Measurements from ENCODE around the gene SORCS3. TPM values are rescaled to one million over a fixed set of nuclear protein-coding genes. Genes with fewer than 3 reads are reported as not detected.

Gene SORCS3
- polyA plus RNA-seq, 3 donors, result not detected

DNA sequence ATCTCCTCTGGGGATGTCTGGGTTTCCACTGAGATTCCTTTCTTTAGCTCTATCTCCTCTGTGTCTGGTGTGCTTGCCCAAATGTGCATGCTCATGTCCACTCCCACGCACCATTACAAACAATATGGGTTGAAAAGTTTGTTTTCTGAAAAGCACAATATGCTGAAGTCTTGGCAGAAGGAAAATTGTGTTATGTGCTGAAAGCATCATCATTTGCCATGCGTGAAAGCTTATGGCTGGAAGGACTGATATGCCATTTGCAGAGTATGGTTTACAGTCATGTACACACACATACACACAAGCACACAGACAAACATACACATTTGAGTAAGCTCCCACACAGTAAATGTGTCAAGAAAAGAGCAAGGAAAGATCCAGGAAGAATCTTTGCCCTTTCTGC, 231.6 kb downstream of the SORCS3 start:
- Histone ChIP-seq H2AFZ (ENCODE audit: insufficient read depth, low read depth, low read length, poor library complexity, severe bottlenecking) (no peak overlapping the region), H3K4me3 (replicated peaks in 1 of 3; ENCODE audit: low read depth in 2 of 3, low read length in 3 of 3) (no peak overlapping the region), H3K36me3 (replicated peaks in 1 of 2; ENCODE audit: control insufficient read depth in 1 of 2, insufficient read depth in 2 of 2, low read length in 2 of 2) (no peaks in the 10 kb centered on the region), H3K9me3 (replicated peaks in 1 of 2; ENCODE audit: control insufficient read depth in 1 of 2, insufficient read depth in 1 of 2, low read length in 2 of 2) (no peaks in the 10 kb centered on the region), H3K4me2 (replicated peaks; ENCODE audit: extremely low read depth, low read length, poor library complexity, severe bottlenecking) (no peak overlapping the region), H3K27ac (ENCODE audit: low read depth in 1 of 2, low read length in 2 of 2) (no peak overlapping the region), H3K4me1 (ENCODE audit: control insufficient read depth in 1 of 2, insufficient read depth in 2 of 2, low read length in 2 of 2) (no peaks in the 10 kb centered on the region), H3K9ac (ENCODE audit: insufficient read depth, low read length, poor library complexity, severe bottlenecking) (no peak overlapping the region), H4K20me1 (ENCODE audit: insufficient read depth, low read length) (no peaks in the 10 kb centered on the region), H3K27me3 (ENCODE audit: control insufficient read depth in 2 of 2, insufficient read depth in 2 of 2, low read length in 2 of 2) (no peaks in the 10 kb centered on the region), H3K79me2 (ENCODE audit: insufficient read depth, low read length) (no peaks in the 10 kb centered on the region)
- no CpG with 5 or more reads among the region's 2 CpGs for WGBS (ENCODE audit: insufficient coverage)
- Mint-ChIP-seq H3K4me3 (no peak overlapping the region), H3K27me3 (ENCODE audit: low read depth in 3 of 3) (peaks cover 0 to 2% (median 0%) of the 10 kb centered on the region in 3 donors), H3K9me3 (peaks cover 0 to 2% (median 0%) of the 10 kb centered on the region in 7 donors), H3K27ac (no peak overlapping the region), H3K36me3 (no peaks in the 10 kb centered on the region), H3K4me1 (no peaks in the 10 kb centered on the region)
- intact Hi-C loops (cut with micrococcal nuclease), result no loop called here
- TF ChIP-seq, protein P1, sequence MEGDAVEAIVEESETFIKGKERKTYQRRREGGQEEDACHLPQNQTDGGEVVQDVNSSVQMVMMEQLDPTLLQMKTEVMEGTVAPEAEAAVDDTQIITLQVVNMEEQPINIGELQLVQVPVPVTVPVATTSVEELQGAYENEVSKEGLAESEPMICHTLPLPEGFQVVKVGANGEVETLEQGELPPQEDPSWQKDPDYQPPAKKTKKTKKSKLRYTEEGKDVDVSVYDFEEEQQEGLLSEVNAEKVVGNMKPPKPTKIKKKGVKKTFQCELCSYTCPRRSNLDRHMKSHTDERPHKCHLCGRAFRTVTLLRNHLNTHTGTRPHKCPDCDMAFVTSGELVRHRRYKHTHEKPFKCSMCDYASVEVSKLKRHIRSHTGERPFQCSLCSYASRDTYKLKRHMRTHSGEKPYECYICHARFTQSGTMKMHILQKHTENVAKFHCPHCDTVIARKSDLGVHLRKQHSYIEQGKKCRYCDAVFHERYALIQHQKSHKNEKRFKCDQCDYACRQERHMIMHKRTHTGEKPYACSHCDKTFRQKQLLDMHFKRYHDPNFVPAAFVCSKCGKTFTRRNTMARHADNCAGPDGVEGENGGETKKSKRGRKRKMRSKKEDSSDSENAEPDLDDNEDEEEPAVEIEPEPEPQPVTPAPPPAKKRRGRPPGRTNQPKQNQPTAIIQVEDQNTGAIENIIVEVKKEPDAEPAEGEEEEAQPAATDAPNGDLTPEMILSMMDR (IDR thresholded peaks at IDR 0.05), result no peak
- DNase-seq, result no peak

GRCh38 chr10:104873161-104873560, 232.1 kb downstream of the SORCS3 start:
- Mint-ChIP-seq H3K36me3 (no peaks in the 10 kb centered on the region), H3K27me3 (ENCODE audit: low read depth in 3 of 3) (peaks cover 0 to 2% (median 0%) of the 10 kb centered on the region in 3 donors), H3K27ac (no peak overlapping the region), H3K4me1 (no peaks in the 10 kb centered on the region), H3K4me3 (no peak overlapping the region), H3K9me3 (peaks cover 0 to 2% (median 0%) of the 10 kb centered on the region in 7 donors)
- Histone ChIP-seq H3K9me3 (replicated peaks in 1 of 2; ENCODE audit: control insufficient read depth in 1 of 2, insufficient read depth in 1 of 2, low read length in 2 of 2) (no peaks in the 10 kb centered on the region), H4K20me1 (ENCODE audit: insufficient read depth, low read length) (no peaks in the 10 kb centered on the region), H3K4me2 (replicated peaks; ENCODE audit: extremely low read depth, low read length, poor library complexity, severe bottlenecking) (no peak overlapping the region), H3K27me3 (ENCODE audit: control insufficient read depth in 2 of 2, insufficient read depth in 2 of 2, low read length in 2 of 2) (no peaks in the 10 kb centered on the region), H3K4me1 (ENCODE audit: control insufficient read depth in 1 of 2, insufficient read depth in 2 of 2, low read length in 2 of 2) (no peaks in the 10 kb centered on the region), H3K36me3 (replicated peaks in 1 of 2; ENCODE audit: control insufficient read depth in 1 of 2, insufficient read depth in 2 of 2, low read length in 2 of 2) (no peaks in the 10 kb centered on the region), H2AFZ (ENCODE audit: insufficient read depth, low read depth, low read length, poor library complexity, severe bottlenecking) (no peak overlapping the region), H3K4me3 (replicated peaks in 1 of 3; ENCODE audit: low read depth in 2 of 3, low read length in 3 of 3) (no peak overlapping the region), H3K27ac (ENCODE audit: low read depth in 1 of 2, low read length in 2 of 2) (no peak overlapping the region), H3K9ac (ENCODE audit: insufficient read depth, low read length, poor library complexity, severe bottlenecking) (no peak overlapping the region), H3K79me2 (ENCODE audit: insufficient read depth, low read length) (no peaks in the 10 kb centered on the region)
- intact Hi-C loops (cut with micrococcal nuclease), result no loop called here
- TF ChIP-seq, protein P1 (IDR thresholded peaks at IDR 0.05), result no peak
- DNase-seq, result no peak
